Upper lobe of left lung (tissue), 6 donors: ENCODE results near the gene ERCC5. TPM values are rescaled to one million over a fixed set of nuclear protein-coding genes. Genes with fewer than 3 reads are reported as not detected.
A peak's percentile ranks its signal among the peaks of the same experiment; 100 is the strongest.

Experiments used
- ATAC-seq, 2 donors: fragments of 200-7000 bp; cut with Tn5 transposase; one replicate each; pipeline ENCODE4 v1.9.1; 2022; ENCODE audit warnings: mild to moderate bottlenecking in 2 of 2, moderate library complexity in 2 of 2; ENCODE audit not compliant: low FRiP score in 2 of 2
- DNase-seq, 2 donors: peaks; one replicate each; pipeline ENCODE4 v3.0.0-alpha.2; 2019 to 2020
- H3K27ac ChIP-seq, 4 donors: fragments of 200-600 bp; sonication (generic); one replicate each; pipeline ENCODE4 v1.5.1; 2016 to 2019
- H3K27me3 ChIP-seq, 4 donors: fragments of 200-600 bp; sonication (generic); one replicate each; pipeline ENCODE4 v1.5.1; 2017 to 2019
- H3K36me3 ChIP-seq, 4 donors: fragments of 200-600 bp; sonication (generic); one replicate each; pipeline ENCODE4 v1.5.1; 2016 to 2019
- H3K4me1 ChIP-seq, 4 donors: fragments of 200-600 bp; sonication (generic); one replicate each; pipeline ENCODE4 v1.5.1; 2018 to 2019
- H3K4me3 ChIP-seq, 4 donors: fragments of 200-600 bp; sonication (generic); one replicate each; pipeline ENCODE4 v1.5.1; 2017 to 2019; ENCODE audit warnings: mild to moderate bottlenecking in 2 of 4, moderate library complexity in 1 of 4
- H3K9me3 ChIP-seq, 4 donors: fragments of 200-600 bp; sonication (generic); one replicate each; pipeline ENCODE4 v1.5.1; 2018 to 2019
- EP300 ChIP-seq, 4 donors: sonication (generic); formaldehyde crosslinking; IDR thresholded peaks; one replicate each; pipeline ENCODE4 v1.5.1; 2017; ENCODE audit warnings: antibody characterized with exemption in 4 of 4, control low read depth in 2 of 4
- POLR2A ChIP-seq, 4 donors: fragments of 450-650 bp; IDR thresholded peaks; one replicate each; pipeline ENCODE4 v1.5.1; 2016 to 2017; ENCODE audit warnings: antibody characterized with exemption in 4 of 4, mild to moderate bottlenecking in 2 of 4
- POLR2AphosphoS5 ChIP-seq, 2 donors: sonication (generic); formaldehyde crosslinking; IDR thresholded peaks; one replicate each; pipeline ENCODE4 v1.5.1; 2017; ENCODE audit warnings: antibody characterized with exemption in 2 of 2
- WGBS, 2 donors: methylation state at CpG; one replicate each; pipeline ENCODE4 v1.1.5; 2017 to 2018; 5-methylcytosine and 5-hydroxymethylcytosine counted together
- total RNA-seq, 6 donors: library from RNA; depleted of rRNA in 4 of 6; stranded (reverse); fragments of >200 nt in 4 of 6; gene quantifications; one replicate each; pipeline versions ENCODE4 v1.1.0 to v1.2.1, GENCODE V29; 2016 to 2021
- TF ChIP-seq, protein P1 (sequence below), 6 experiments: fragments of 450-650 bp in 4 of 6; fragments of 200-600 bp in 2 of 6; sonication (generic) in 2 of 6; IDR thresholded peaks; one replicate each; pipeline ENCODE4 v1.5.1; 2016 to 2019; ENCODE audit warnings: antibody characterized with exemption in 6 of 6
- donor health status: DM: no; HTN: no; CAD: no; lungs with moderate emphysema.
- donor health status: DM: no; HTN: yes; CAD: no; lungs with severe emphysema.

ERCC5 gene
- total RNA-seq, 6 donors from 2014 or later: 39.1 to 138 (median 47.4) TPM

DNA sequence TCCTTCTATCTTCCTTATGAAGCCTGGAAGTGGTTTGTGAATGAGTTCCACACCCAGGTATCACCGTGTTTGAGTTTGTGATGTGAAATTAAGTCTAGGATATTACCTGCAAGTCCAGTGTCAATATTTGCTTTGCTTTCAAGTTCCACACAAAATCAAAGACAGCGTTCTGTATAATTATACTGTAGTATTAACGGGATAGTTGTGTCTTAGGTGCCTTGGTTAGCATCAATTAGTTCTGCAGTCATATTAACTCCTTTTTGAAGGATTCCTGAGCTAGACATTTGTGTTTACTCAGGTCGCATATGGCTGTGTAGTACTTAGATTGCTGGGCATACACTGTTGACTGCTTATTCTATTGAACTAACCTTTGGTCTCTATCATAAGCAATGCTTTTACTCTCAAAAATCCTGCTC lies 54.4 kb downstream of the ERCC5 start:
- no peak for ATAC-seq
- Histone ChIP-seq H3K9me3 (no peaks in the 10 kb centered on the region), H3K36me3 (no peaks in the 10 kb centered on the region), H3K27ac (no peak overlapping the region), H3K4me3 (no peak overlapping the region), H3K4me1 (no peaks in the 10 kb centered on the region), H3K27me3 (no peaks in the 10 kb centered on the region)
- DNase-seq: no peak
- 66 to 83% methylated on average over 4 of the region's 4 CpGs for WGBS, 2 donors
- TF ChIP-seq, protein P1, sequence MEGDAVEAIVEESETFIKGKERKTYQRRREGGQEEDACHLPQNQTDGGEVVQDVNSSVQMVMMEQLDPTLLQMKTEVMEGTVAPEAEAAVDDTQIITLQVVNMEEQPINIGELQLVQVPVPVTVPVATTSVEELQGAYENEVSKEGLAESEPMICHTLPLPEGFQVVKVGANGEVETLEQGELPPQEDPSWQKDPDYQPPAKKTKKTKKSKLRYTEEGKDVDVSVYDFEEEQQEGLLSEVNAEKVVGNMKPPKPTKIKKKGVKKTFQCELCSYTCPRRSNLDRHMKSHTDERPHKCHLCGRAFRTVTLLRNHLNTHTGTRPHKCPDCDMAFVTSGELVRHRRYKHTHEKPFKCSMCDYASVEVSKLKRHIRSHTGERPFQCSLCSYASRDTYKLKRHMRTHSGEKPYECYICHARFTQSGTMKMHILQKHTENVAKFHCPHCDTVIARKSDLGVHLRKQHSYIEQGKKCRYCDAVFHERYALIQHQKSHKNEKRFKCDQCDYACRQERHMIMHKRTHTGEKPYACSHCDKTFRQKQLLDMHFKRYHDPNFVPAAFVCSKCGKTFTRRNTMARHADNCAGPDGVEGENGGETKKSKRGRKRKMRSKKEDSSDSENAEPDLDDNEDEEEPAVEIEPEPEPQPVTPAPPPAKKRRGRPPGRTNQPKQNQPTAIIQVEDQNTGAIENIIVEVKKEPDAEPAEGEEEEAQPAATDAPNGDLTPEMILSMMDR (IDR thresholded peaks at IDR 0.05): no peak
- TF ChIP-seq POLR2AphosphoS5 (IDR thresholded peaks at IDR 0.05): no peak
- no peak for TF ChIP-seq POLR2A (IDR thresholded peaks at IDR 0.05)
- TF ChIP-seq EP300 (IDR thresholded peaks at IDR 0.05): no peak

DNA sequence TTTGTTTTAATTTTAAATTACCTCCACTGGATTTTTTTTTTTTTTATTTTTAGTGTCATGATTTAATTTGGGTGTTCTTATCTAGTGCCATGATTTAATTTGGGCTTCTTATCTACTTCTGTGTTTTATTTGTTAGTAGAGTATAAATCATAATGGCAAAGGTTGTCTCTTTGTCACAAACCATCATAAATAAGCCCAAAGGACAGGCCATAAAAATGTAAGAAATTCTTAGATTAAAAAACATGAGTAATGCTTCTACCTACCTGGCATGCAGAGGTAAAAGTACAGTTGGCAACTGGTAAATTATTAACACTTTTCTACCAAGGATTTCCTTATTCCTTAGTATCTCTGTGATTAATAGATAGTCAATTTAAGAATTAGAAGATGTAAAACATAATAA lies 55.2 kb downstream of the ERCC5 start:
- no peaks in the 10 kb centered on the region for H3K9me3 ChIP-seq
- no peaks in the 10 kb centered on the region for H3K4me1 ChIP-seq
- no peak overlapping the region for H3K4me3 ChIP-seq
- ATAC-seq (no peak), DNase-seq (no peak)
- H3K27ac ChIP-seq: no peak overlapping the region
- TF ChIP-seq EP300 (IDR thresholded peaks at IDR 0.05) (no peak), POLR2AphosphoS5 (IDR thresholded peaks at IDR 0.05) (no peak)
- no peaks in the 10 kb centered on the region for H3K36me3 ChIP-seq
- H3K27me3 ChIP-seq: no peaks in the 10 kb centered on the region

DNA sequence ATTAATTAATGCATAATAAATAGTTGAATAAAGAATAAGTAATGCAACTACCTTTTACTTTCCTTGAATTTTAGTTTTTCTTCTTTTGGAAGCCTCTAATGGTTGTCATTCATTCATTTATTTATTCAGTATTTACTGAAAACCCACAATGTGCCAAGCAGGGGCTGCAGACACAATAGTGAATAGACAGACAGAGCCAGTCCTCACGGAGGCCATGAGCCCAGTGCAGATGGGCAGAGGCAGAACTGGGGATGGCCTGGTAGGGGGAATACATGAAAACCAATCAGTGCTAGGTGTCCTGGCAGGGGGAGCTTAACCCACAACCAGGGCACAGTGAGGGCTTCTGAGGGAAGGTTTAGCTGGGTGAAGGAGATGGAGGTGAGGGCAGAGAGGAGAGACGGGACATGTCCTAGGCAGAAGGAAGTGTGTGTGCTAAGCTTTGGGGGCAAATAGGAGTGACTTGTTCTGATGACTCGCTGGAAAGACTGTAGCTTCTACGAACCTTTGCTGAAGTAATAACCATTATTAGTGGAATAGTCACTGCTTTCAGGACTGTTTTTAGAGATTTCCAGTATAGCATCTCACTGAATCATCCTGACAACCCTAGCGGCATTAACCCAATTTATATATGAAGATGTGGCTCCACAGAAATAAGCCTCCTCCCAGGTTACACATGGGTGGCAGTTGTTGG lies 55.9 kb downstream of the ERCC5 start:
- H3K4me3 ChIP-seq: no peak overlapping the region
- no peaks in the 10 kb centered on the region for H3K9me3 ChIP-seq
- 85 to 87% methylated on average over 5 of the region's 5 CpGs for WGBS, 2 donors
- no peaks in the 10 kb centered on the region for H3K36me3 ChIP-seq
- no peak overlapping the region for H3K27ac ChIP-seq
- ATAC-seq: no peak
- TF ChIP-seq POLR2AphosphoS5 (IDR thresholded peaks at IDR 0.05) (no peak), EP300 (IDR thresholded peaks at IDR 0.05) (no peak)
- no peaks in the 10 kb centered on the region for H3K4me1 ChIP-seq
- no peak for DNase-seq
- H3K27me3 ChIP-seq: no peaks in the 10 kb centered on the region

DNA sequence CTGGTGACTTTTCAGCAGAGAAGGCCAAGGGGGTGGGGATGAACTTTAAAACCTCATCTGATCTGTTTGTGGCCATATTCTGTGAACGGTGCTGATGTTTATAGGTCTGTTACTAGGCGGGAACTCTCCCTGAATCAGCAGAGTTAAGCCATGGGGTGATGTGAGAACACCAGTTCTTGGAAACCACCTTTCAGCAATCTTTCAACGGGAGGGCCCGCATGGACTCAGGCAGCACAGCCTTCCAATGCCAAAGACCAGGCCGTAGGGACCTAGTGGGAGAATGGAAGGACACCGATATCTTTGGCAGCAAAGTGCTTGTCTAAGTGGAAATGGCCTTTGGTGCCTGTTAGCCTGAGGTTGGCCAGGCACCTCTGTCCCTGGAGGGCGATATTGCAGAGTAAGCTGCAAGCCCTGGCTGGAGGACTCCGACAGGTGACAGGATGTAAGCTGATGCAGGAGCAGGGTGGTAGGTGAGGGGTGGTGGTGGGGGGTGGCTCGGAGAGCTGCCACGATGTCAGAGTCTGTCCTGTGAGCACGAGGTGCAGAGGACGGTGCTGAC lies 57.0 kb downstream of the ERCC5 start:
- no peak for TF ChIP-seq POLR2A (IDR thresholded peaks at IDR 0.05)
- no peak for TF ChIP-seq POLR2AphosphoS5 (IDR thresholded peaks at IDR 0.05)
- TF ChIP-seq, protein P1 (IDR thresholded peaks at IDR 0.05): no peak
- TF ChIP-seq EP300 (IDR thresholded peaks at IDR 0.05): no peak
- Histone ChIP-seq H3K27ac (no peak overlapping the region), H3K27me3 (no peaks in the 10 kb centered on the region), H3K9me3 (no peaks in the 10 kb centered on the region), H3K4me1 (no peaks in the 10 kb centered on the region), H3K4me3 (no peak overlapping the region), H3K36me3 (no peaks in the 10 kb centered on the region)
- DNase-seq (peak in 1 of 2 donors; percentile 22), ATAC-seq (no peak)
- WGBS, 2 donors: 78 to 84% methylated on average over 10 to 12 of the region's 12 CpGs

DNA sequence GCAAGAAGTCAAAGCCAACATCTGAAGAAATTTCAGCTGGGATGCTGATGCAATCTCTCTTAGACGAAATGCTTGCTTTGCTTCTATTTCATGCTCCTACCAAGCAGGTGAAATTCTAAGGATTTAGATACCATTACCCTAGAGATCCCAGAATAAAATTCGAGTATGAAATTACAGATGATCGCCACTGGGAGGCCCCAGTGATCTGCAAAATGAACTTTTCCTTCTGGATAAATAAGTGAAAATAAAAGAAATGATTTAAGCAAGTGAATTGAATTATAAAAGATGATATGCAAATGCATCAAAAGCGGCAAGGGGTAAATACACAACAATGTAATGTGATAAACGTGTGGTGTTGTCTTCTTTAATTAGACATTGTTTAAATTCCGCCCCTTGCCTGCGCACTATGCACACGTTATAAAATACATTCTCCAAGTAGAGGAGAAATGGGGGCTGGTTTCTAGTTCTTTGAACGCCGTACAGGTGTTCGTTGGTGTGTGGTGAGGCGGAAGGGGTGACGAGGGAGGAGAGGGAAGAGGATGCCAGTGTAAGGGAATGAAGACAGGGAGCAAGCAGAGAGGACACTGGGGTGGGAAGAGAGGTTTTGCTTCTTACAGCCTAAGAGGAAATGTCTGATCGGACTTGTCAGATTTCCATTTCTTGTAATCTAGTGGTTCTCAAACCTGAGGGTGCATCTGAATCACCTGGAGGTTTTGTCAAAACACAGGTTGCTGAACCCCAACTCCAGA lies 58.0 kb downstream of the ERCC5 start:
- Histone ChIP-seq H3K36me3 (no peaks in the 10 kb centered on the region), H3K27me3 (no peaks in the 10 kb centered on the region), H3K27ac (no peak overlapping the region), H3K9me3 (no peaks in the 10 kb centered on the region), H3K4me3 (no peak overlapping the region), H3K4me1 (no peaks in the 10 kb centered on the region)
- TF ChIP-seq EP300 (IDR thresholded peaks at IDR 0.05): no peak
- TF ChIP-seq, protein P1 (IDR thresholded peaks at IDR 0.05): peak in 1 of 6 experiments; percentile 10
- 55 to 63% methylated on average over 14 of the region's 14 CpGs for WGBS, 2 donors
- DNase-seq (no peak), ATAC-seq (no peak)
